Retinal pigment epithelial cell (primary cell): ENCODE measurements around the gene VIPR2.
"Not testable (repeated sequence)": the region's sequence is repeated elsewhere in the genome, so short reads cannot be mapped to it uniquely, and the experiment has no call there.

ENCODE experiments used
- DNase-seq: peaks from one replicate; pipeline ENCODE4 v3.0.0-alpha.2; 2010; ENCODE audit warnings: low read depth
- H3K4me3 ChIP-seq: 2 replicates; pipeline ENCODE4 v1.5.1; 2011; ENCODE audit warnings: mild to moderate bottlenecking, low read length, control low read depth, moderate library complexity
- CTCF ChIP-seq: conservative IDR thresholded peaks from 2 replicates; pipeline ENCODE4 v1.5.1; 2011; ENCODE audit warnings: low read depth, low read length, control low read depth, inconsistent platforms

Gene VIPR2

GRCh38 chr7:159166530-159166929, 21.9 kb upstream of the VIPR2 start:
- TF ChIP-seq CTCF = no peak
- DNase-seq = no peak
- no peak overlapping the region for H3K4me3 ChIP-seq

- no peak for TF ChIP-seq CTCF
- H3K4me3 ChIP-seq = no peak overlapping the region
- DNase-seq = no peak
Measured at GRCh38 chr7:159165352-159165751, 20.7 kb upstream of the VIPR2 start.

GRCh38 chr7:159163703-159164301, 19.1 kb upstream of the VIPR2 start:
- DNase-seq, H3K4me3 ChIP-seq: not testable (repeated sequence)

- not testable (repeated sequence) for DNase-seq, H3K4me3 ChIP-seq
Measured at GRCh38 chr7:159162050-159162626, 17.5 kb upstream of the VIPR2 start.

- no peak for TF ChIP-seq CTCF
- H3K4me3 ChIP-seq = no peak overlapping the region
- DNase-seq = no peak
Measured at GRCh38 chr7:159160450-159160849, 15.8 kb upstream of the VIPR2 start.

GRCh38 chr7:159159731-159160130, 15.1 kb upstream of the VIPR2 start:
- no peak overlapping the region for H3K4me3 ChIP-seq
- DNase-seq = no peak
- no peak for TF ChIP-seq CTCF

GRCh38 chr7:159158888-159159405, 14.3 kb upstream of the VIPR2 start:
- no peak for TF ChIP-seq CTCF
- H3K4me3 ChIP-seq = no peak overlapping the region
- no peak for DNase-seq

GRCh38 chr7:159158125-159158887, 13.6 kb upstream of the VIPR2 start:
- DNase-seq = no peak
- H3K4me3 ChIP-seq = no peak overlapping the region
- no peak for TF ChIP-seq CTCF
